PFSK-1 (cell line): ENCODE results near the gene CPTP.

ENCODE experiments used
- POLR2AphosphoS5 ChIP-seq: IDR thresholded peaks from 2 replicates; pipeline ENCODE4 v1.6.1; 2012; ENCODE audit warnings: low read depth, mild to moderate bottlenecking, control low read depth, low read length, moderate library complexity
- SIN3A ChIP-seq: IDR thresholded peaks from 2 replicates; pipeline ENCODE4 v1.6.1; 2012; ENCODE audit warnings: mild to moderate bottlenecking, low read length, moderate library complexity, borderline replicate concordance; ENCODE audit not compliant: insufficient read depth
- TAF1 ChIP-seq: IDR thresholded peaks from 2 replicates; pipeline ENCODE4 v1.6.1; 2012; ENCODE audit warnings: low read length, control low read depth, borderline replicate concordance; ENCODE audit not compliant: insufficient read depth

DNA sequence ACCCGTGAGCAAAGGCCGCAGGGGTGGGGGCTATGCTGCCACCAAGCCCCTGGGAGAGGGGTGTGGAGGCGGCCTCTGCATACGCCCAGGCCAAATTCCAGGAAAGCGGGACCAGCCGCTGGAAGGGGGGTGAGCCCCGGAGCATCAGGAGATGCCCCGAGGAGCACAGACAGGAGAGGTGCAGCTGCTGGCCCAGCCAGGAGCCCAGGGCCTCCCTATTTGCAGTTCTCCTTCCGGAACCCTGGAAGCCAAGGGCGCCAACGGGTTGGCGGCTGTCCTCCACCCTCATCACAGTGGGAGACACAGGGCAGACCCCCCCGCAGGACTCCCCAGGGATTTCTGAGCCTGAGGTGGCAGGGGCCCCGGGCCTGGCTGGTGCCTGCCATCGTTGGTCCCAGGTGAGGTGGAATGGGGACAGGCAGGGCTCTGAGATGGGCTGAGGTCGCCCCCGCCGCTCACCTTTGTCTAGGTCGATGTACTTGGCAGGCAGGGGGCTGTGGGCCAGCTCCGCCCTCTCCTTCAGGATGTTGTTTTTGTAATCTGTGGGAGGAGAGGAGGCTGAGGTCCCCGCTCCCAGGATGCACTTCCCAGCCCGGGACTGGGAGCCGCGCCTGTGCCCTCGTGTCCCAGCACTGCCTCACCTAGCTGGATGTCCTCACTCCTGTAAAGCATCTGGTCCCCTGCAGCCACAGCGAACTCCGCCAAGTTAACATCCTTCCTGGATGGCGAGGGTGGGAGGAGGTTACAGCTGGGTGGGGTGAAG, 29.0 kb downstream of the CPTP start:
- TF ChIP-seq POLR2AphosphoS5 (no peak), SIN3A (no peak), TAF1 (no peak)
